ENCODE measurements around the gene ATP6V0A4.

DNA sequence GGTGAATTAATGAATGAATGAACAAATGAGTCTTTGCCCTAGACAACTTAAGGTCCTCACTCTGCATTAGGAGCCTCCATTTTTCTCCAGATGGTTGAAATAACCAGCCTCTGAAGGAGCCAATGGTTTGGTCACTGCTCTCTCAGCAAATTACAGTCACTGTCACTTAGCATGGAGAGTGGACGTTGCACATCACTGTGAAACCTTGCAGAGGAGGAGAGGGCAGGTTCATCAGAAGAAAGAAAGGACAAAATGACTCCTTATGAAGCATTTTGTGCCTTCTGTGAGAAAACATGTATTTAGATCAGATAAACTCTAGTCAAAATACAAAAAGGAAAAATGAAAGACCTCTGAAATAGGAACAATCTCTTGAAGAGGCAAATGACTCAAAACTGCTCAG, 6.6 kb upstream of the ATP6V0A4 start:
- no peak for TF ChIP-seq ONECUT2 (CRISPR knock-in tag; IDR thresholded peaks at IDR 0.05)
- no peak for TF ChIP-seq ZNF674 (CRISPR knock-in tag; IDR thresholded peaks at IDR 0.05; ENCODE audit: low read depth)
- TF ChIP-seq PCBP2 (optimal IDR thresholded peaks at IDR 0.05; ENCODE audit: low read depth, low read length, poor library complexity, severe bottlenecking) = no peak
- TF ChIP-seq ZNF841 (CRISPR knock-in tag; IDR thresholded peaks at IDR 0.05; ENCODE audit: borderline replicate concordance) = no peak
- no peak for TF ChIP-seq RXRA (CRISPR knock-in tag; IDR thresholded peaks at IDR 0.05)

Data from HepG2 (cell line).